NT2/D1 (cell line): ENCODE results near the gene MYDGF.

ENCODE experiments used
- SUZ12 ChIP-seq: IDR thresholded peaks from 2 replicates; pipeline ENCODE4 v1.6.1; 2011; ENCODE audit not compliant: insufficient read length, insufficient read depth; ENCODE audit errors: extremely low read depth
- YY1 ChIP-seq: IDR thresholded peaks from 2 replicates; pipeline ENCODE4 v1.6.1; 2011; ENCODE audit not compliant: insufficient read length, insufficient read depth
- ZNF274 ChIP-seq: IDR thresholded peaks from 2 replicates; pipeline ENCODE4 v1.6.1; 2011; ENCODE audit warnings: mild to moderate bottlenecking, low read depth, low read length

- TF ChIP-seq SUZ12 (no peak), ZNF274 (no peak), YY1 (no peak)
Measured at GRCh38 chr19:4624733-4625362, 45.3 kb downstream of the MYDGF start.
